Body of pancreas (tissue), 4 donors: ENCODE results near the gene DIPK1A. TPM values are rescaled to one million over a fixed set of nuclear protein-coding genes. Genes with fewer than 3 reads are reported as not detected.
A peak's percentile ranks its signal among the peaks of the same experiment; 100 is the strongest.

ENCODE experiments used
- ATAC-seq: fragments of 150-250 bp; one replicate; pipeline ENCODE4 v1.9.1; 2016
- DNase-seq, 4 donors: peaks; one replicate each; pipeline ENCODE4 v3.0.0-alpha.2; 2019
- H3K27ac ChIP-seq, 4 donors: fragments of 200-600 bp; sonication (generic); 1 replicate in 3 of 4; 2 replicates in 1 of 4; pipeline versions ENCODE4 v1.5.1 to v1.6.1; 2016 to 2019; ENCODE audit warnings: mild to moderate bottlenecking in 1 of 4, mixed read lengths in 1 of 4, moderate library complexity in 1 of 4
- H3K27me3 ChIP-seq, 2 donors: fragments of 200-600 bp; sonication (generic); one replicate each; pipeline ENCODE4 v1.6.0; 2016; ENCODE audit warnings: mild to moderate bottlenecking in 1 of 2
- H3K36me3 ChIP-seq, 2 donors: fragments of 200-600 bp; sonication (generic); replicated peaks in 1 of 2; 2 replicates each; pipeline ENCODE4 v1.5.1; 2016; ENCODE audit warnings: low read depth in 2 of 2; ENCODE audit not compliant: insufficient read depth in 1 of 2
- H3K4me1 ChIP-seq: fragments of 200-600 bp; sonication (generic); one replicate; pipeline ENCODE4 v1.6.0; 2016
- H3K4me3 ChIP-seq, 2 donors: fragments of 200-600 bp; sonication (generic); 1 replicate in 1 of 2; 2 replicates in 1 of 2; pipeline ENCODE4 v1.5.1; 2016 to 2019
- H3K9me3 ChIP-seq, 3 donors: fragments of 200-600 bp; sonication (generic); 1 replicate in 2 of 3; 2 replicates in 1 of 3; pipeline ENCODE4 v1.5.1; 2016
- CTCF ChIP-seq, 7 experiments: fragments of 450-650 bp in 4 of 7; fragments of 200-600 bp in 3 of 7; sonication (generic) in 3 of 7; IDR thresholded peaks; one replicate each; pipeline ENCODE4 v1.5.1; 2016 to 2019; ENCODE audit warnings: antibody characterized with exemption in 7 of 7
- POLR2A ChIP-seq, 3 donors: fragments of 450-650 bp; IDR thresholded peaks; one replicate each; pipeline ENCODE4 v1.6.1; 2016; ENCODE audit warnings: antibody characterized with exemption in 3 of 3, mild to moderate bottlenecking in 2 of 3
- WGBS, 2 donors: methylation state at CpG; one replicate each; pipeline ENCODE4 v1.1.5; 2017; 5-methylcytosine and 5-hydroxymethylcytosine counted together
- intact Hi-C: fragments of 100-400 bp; cut with DNase I; formaldehyde crosslinking; loops from one replicate; pipeline ENCODE4 v1.15.1; 2023
- total RNA-seq, 2 donors: library from RNA; depleted of rRNA; stranded (reverse); fragments of >200 nt; gene quantifications; one replicate each; pipeline ENCODE4 v1.1.0, GENCODE V29; 2016

DIPK1A gene
- total RNA-seq, 2 donors from 2014 or later: 3.9 to 8.2 TPM

- H3K4me1 ChIP-seq: no peaks in the 10 kb centered on the region
- no peaks in the 10 kb centered on the region for H3K27me3 ChIP-seq
- H3K27ac ChIP-seq: no peak overlapping the region
- intact Hi-C loops: no loop called here
- no peak for TF ChIP-seq CTCF (IDR thresholded peaks at IDR 0.05)
- TF ChIP-seq POLR2A (IDR thresholded peaks at IDR 0.05): no peak
- no peaks in the 10 kb centered on the region for H3K36me3 ChIP-seq
- H3K9me3 ChIP-seq: no peaks in the 10 kb centered on the region
- DNase-seq (no peak), ATAC-seq (no peak)
- 74 to 90% methylated on average over 3 of the region's 3 CpGs for WGBS, 2 donors
- no peak overlapping the region for H3K4me3 ChIP-seq
Observed at GRCh38 chr1:92953491-92953890, 7.8 kb downstream of the DIPK1A start.

DNA sequence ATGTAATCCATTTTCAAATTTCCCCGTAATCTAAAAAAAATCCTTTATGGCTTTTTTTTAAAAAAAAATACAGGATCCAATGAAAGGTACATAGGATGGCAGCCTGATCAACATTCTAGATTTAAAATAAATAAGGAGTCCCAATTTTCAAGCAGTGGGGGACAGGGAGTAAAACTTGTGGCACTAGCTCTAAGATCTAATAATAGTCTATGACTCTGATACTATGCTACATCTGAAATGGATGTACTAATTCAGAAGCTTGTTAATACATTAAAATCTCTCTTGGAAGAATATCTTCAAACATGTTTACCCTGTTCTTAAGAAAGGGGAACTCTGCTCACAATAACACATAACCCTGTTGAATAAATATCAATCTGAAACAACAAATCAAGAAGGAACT, 8.5 kb downstream of the DIPK1A start:
- DNase-seq (no peak), ATAC-seq (no peak)
- WGBS, 2 donors: 97 to 100% methylated on average over 1 of the region's 1 CpG
- no peaks in the 10 kb centered on the region for H3K27me3 ChIP-seq
- TF ChIP-seq POLR2A (IDR thresholded peaks at IDR 0.05): no peak
- TF ChIP-seq CTCF (IDR thresholded peaks at IDR 0.05): no peak
- H3K4me3 ChIP-seq: no peak overlapping the region
- no peaks in the 10 kb centered on the region for H3K36me3 ChIP-seq
- intact Hi-C loops: no loop called here
- H3K9me3 ChIP-seq: no peaks in the 10 kb centered on the region
- H3K27ac ChIP-seq: no peak overlapping the region
- no peaks in the 10 kb centered on the region for H3K4me1 ChIP-seq

DNA sequence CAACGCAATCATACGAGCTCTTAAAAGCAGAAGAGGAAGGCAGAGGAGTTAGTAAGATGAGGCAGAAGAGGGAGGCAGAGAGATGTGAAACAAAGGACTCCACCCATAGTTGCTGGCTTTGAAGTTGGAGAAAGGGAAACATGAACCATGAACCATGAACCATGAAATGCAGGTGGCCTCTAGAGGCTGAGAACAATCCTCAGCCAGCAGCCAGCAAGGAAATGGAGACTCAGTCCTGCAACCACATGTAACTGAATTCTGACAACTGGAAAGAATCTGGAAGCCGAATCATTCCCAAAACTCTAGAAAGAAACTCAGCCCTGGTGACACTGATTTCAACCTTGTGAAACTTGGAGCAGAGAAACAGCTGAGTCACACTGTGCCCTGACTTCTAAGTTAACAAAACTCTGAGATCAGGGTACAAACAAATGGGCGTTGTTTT, 10.1 kb downstream of the DIPK1A start:
- H3K36me3 ChIP-seq: no peaks in the 10 kb centered on the region
- no peak overlapping the region for H3K27ac ChIP-seq
- peak in 3 of 4 donors; percentile 12 to 18 (median 12) for DNase-seq
- H3K4me1 ChIP-seq: no peaks in the 10 kb centered on the region
- H3K9me3 ChIP-seq: no peaks in the 10 kb centered on the region
- H3K27me3 ChIP-seq: no peaks in the 10 kb centered on the region
- intact Hi-C loops: no loop called here
- WGBS, 2 donors: 59 to 64% methylated on average over 4 of the region's 4 CpGs
- H3K4me3 ChIP-seq: no peak overlapping the region
- TF ChIP-seq POLR2A (IDR thresholded peaks at IDR 0.05) (no peak), CTCF (IDR thresholded peaks at IDR 0.05) (no peak)
- ATAC-seq: peak; percentile 59

- Histone ChIP-seq H3K4me1 (no peaks in the 10 kb centered on the region), H3K27me3 (no peaks in the 10 kb centered on the region), H3K4me3 (no peak overlapping the region), H3K27ac (no peak overlapping the region), H3K36me3 (no peaks in the 10 kb centered on the region), H3K9me3 (no peaks in the 10 kb centered on the region)
- TF ChIP-seq CTCF (IDR thresholded peaks at IDR 0.05) (no peak), POLR2A (IDR thresholded peaks at IDR 0.05) (no peak)
- DNase-seq (no peak), ATAC-seq (no peak)
- intact Hi-C loops: no loop called here
- WGBS, 2 donors: 90 to 93% methylated on average over 7 of the region's 7 CpGs
Observed at GRCh38 chr1:92949937-92950817, 11.1 kb downstream of the DIPK1A start.

DNA sequence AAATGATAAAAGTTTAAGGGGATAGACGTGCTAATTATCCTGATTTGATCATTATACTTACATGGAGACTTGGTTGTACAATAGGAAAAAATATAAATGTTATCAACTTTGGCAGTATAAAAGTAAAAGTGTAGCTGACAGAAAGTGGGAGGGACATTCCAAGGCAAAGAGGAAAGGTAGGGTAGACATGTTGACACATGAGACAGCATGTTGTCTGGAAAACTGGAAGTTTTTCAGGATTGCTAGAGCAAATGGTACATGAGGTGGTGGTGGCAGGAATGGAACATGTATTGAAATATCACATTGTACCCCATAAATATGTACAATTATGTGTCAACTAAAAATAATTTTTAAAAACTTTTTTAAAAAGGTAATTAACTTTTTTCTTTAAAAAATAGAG, 13.2 kb downstream of the DIPK1A start:
- Histone ChIP-seq H3K4me3 (no peak overlapping the region), H3K27ac (no peak overlapping the region), H3K9me3 (no peaks in the 10 kb centered on the region), H3K27me3 (no peaks in the 10 kb centered on the region), H3K36me3 (no peaks in the 10 kb centered on the region), H3K4me1 (peaks cover 5% of the 10 kb centered on the region)
- DNase-seq: no peak
- WGBS, 2 donors: 87 to 89% methylated on average over 1 of the region's 1 CpG
- TF ChIP-seq POLR2A (IDR thresholded peaks at IDR 0.05): no peak
- TF ChIP-seq CTCF (IDR thresholded peaks at IDR 0.05): no peak
- ATAC-seq: no peak
- intact Hi-C loops: no loop called here
